GM21447 (cell line): ENCODE results near the gene ESYT1.
"Not testable (repeated sequence)": the region's sequence is repeated elsewhere in the genome, so short reads cannot be mapped to it uniquely, and the experiment has no call there.

Experiments
- ATAC-seq: cut with Tn5 transposase; IDR thresholded peaks from one replicate; pipeline ENCODE4 v1.9.1; 2021; ENCODE audit not compliant: unreplicated experiment

The ESYT1 gene

DNA sequence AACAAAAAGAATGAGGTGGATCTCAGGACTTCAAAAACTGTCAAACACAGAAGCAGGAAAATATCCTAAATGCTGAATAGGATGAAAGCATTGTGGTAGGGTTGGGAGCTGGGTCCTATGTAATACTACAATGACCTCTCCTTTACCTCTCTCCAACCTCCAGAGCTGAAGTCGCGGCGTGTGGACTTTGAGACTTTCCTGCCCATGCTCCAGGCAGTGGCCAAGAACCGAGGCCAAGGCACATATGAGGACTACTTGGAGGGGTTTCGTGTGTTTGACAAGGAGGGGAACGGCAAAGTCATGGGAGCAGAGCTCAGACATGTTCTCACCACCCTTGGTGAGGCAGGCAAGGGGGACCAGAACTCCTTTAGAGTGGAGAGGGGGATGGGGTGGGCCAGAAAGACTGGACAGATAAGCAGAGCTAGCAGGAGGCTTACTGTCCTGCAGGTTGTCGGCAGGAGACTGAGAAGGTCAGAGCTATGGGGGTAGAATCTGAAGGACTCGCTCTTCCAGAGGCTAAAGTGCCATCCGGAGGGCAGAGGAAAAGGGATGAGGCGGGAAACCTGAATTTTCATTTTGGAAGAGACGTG lies 27.3 kb downstream of the ESYT1 start:
- ATAC-seq: no peak

DNA sequence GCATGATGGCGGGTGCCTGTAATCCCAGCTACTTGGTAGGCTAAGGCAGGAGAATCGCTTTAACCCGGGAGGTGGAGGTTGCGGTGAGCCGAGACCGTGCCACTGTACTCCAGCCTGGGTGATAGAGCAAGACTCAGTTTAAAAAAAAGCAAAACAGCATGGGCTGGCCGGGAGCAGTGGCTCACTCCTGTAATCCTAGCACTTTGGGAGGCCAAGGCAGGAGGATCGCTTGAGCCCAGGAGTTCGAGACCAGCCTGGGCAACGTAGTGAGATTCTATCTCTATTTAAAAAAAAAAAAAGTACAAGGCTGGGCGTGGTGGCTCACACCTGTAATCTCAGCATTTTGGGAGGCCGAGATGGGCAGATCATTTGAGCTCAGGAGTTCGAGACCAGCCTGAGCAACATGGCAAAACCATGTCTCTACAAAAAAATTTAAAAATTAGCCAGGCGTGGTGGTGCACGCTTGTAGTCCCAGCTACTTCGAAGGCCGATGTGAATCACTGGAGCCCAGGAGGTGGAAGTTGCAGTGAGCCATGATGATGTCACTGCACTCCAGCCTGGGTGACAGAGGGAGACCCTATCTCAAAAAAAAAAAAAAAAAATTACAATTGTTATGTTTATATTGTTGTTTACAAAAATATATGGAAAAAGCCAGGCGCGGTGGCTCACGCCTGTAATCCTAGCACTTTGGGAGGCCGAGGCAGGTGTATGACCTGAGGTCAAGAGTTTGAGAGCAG lies 28.6 kb downstream of the ESYT1 start:
- ATAC-seq: not testable (repeated sequence)

DNA sequence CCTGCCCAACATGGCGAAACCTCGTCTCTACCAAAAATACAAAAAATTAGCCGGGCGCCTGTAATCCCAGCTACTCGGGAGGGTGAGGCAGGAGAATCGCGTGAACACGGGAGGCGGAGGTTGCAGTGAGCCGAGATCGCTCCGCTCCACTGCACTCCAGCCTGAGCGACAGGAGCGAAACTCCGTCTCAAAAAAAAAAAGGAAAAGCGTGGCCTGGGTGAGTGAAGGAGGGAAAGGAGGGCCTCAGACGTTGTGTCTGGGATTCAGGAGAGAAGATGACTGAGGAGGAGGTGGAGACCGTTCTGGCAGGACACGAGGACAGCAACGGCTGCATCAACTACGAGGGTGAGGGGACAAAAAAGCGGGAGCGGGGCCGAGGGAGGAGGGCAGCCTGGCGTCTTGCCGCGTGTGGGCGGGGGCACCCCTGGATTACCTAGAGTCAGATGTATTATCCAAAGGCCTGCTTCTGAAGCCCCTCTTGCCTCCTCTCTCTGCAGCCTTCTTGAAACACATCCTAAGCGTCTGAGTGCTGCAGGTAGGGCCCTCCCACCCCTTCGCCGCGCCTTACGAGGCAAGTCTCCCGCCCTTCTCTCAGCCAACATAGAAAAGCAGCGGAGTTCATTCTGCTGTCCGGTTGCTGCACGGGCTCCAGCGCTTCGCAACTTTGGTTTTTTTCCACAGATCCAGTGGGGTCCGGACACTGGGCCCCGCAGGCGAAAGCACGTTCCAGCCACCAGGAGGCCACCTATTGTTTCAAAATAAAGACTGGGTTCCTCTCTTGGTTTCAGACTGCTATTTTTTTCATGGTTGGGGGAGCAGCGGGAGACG lies 29.3 kb downstream of the ESYT1 start:
- ATAC-seq: peak; percentile 40

DNA sequence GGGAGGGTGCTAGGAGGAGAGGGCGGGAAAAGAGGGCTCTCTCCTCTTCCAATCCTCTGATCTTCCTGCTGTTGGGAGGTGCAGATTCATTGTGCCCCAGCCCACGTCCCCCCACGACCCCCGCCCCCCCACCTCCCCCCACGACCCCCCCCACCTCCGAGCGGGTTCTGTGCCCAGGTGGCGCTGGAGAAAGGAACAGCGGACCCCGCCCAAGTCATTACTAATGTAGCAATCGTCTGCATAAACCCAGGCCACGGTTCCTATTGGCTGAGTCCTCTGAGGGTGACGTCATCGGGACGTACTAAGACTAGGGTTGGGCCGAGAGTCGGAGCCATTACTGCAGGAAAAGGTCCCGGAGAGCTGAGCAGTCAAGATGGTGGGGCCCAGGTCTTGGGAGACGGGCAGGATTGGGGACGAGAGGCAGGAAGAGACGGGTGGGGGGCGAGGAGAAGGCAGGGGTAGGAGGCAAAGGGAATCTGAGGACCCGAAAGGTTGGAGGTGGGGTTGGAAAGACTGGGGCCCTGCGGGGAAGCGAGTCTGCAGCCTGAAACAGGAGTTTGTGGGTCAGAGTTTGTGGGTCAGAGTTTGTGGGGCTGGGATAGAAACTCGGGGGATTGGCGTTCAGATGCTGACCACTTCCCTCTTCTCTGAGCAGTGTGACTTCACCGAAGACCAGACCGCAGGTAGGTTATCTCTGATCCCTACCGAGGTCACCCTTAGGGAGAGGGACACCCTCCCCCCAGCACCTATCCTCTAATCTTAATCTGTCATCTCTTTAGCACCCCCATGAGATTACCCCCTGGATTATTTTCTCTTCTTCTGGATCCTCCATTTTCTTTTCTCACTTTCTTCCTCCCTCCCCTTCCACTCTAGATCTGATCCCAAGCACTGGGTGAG lies 30.2 kb downstream of the ESYT1 start, which contains the start of gene MYL6:
MYL6 (plus strand) TSS at position 331 of the 897 bp plus-strand sequence; CDS start at position 374, 43 bp downstream.
- ATAC-seq: peak; percentile 81

DNA sequence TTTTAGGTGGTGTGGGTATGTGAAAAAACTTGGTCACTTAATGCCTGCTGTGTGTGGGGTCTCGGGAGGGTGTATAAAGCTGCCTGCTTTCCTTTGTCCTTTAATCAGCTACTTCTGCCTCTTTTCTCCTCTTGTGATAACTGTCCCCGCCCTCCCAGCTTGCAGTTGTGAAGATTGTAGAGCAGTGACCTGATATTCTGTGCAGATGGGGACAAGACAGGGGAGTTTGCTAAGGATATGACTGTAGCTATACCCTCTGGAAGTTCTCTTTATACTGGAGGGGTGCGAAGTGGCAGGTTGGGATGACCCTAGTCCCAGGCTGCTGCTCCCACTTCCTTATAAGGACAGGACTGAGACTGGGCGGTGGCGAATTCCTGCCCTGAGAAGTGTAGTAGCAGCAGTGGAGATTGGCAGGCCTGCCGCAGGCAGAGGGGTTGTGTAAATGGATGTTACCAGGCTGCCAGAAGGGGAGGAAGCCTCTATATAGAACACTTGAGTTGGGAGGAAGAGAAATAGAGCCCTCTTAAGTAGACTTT lies 30.9 kb downstream of the ESYT1 start:
- no peak for ATAC-seq

DNA sequence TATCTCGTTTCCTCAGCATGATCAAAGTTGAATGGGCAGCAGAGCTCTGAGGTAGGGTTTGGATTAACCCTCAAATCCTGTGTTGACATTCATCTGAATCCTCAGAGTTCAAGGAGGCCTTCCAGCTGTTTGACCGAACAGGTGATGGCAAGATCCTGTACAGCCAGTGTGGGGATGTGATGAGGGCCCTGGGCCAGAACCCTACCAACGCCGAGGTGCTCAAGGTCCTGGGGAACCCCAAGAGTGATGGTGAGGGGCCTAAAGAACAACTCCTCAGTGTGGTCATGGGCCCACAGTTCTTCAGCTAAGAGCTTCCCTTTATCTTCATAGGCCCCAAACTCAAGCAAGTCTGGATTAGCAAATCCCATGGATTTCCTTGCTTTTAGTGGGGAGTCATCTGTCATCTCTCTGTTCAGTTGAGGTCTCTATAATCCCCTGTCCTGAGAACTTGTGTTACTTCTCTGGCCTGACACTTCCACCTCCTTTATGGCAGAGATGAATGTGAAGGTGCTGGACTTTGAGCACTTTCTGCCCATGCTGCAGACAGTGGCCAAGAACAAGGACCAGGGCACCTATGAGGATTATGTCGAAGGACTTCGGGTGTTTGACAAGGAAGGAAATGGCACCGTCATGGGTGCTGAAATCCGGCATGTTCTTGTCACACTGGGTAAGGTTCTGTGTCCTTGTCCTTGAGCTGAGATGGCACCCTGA lies 31.6 kb downstream of the ESYT1 start:
- ATAC-seq: no peak

DNA sequence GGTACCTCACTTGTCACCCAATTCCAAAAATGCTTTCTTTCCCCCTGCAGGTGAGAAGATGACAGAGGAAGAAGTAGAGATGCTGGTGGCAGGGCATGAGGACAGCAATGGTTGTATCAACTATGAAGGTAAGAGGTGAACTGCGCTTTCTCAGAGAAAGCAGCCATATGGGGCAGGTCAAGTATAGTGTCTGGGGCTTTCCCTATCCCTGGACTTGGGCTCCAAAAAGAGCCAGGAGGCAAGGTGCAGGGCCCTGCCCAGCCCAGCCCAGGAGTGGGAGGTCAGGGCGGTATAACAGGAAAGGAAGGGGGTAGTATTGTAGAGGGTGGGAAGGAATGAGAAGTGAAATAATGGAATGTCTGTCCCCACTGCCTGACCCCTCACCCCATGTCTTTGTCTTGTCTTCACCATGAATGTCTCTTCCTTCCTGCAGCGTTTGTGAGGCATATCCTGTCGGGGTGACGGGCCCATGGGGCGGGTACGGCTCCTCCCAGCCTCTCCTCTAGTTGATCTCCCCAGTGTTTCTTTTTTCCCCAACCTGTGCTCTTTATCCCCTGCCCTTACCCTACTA lies 32.2 kb downstream of the ESYT1 start:
- no peak for ATAC-seq

DNA sequence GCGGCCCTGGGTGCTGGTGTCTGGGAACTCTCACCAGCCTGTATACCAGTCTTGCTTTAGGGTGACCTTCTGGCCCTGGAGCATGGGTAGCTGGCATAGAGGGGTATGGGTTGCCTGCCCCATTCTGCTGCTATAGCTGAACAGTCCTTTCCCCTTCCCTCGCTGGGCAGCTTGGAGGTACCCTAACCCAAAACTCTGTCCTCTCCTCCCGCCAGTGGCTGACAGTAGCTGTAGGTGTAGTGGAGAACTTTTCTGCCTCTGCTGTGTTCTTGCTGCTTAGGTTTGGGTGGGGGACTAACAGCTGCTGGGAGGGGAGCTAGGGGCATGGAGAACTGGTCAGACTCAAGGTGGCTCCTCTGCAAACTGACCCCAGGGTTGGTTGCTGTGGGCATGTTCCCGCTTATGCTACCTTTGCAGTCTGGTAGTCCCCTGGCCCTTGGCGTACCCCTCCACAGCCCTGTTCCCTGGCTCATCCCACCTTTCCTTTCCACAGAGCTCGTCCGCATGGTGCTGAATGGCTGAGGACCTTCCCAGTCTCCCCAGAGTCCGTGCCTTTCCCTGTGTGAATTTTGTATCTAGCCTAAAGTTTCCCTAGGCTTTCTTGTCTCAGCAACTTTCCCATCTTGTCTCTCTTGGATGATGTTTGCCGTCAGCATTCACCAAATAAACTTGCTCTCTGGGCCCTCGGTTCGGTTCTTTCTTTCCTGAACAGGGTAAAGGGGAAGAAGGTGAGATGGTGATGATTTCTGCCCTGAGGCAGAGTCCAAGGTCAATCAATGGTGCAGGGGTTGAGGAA lies 33.0 kb downstream of the ESYT1 start:
- no peak for ATAC-seq

DNA sequence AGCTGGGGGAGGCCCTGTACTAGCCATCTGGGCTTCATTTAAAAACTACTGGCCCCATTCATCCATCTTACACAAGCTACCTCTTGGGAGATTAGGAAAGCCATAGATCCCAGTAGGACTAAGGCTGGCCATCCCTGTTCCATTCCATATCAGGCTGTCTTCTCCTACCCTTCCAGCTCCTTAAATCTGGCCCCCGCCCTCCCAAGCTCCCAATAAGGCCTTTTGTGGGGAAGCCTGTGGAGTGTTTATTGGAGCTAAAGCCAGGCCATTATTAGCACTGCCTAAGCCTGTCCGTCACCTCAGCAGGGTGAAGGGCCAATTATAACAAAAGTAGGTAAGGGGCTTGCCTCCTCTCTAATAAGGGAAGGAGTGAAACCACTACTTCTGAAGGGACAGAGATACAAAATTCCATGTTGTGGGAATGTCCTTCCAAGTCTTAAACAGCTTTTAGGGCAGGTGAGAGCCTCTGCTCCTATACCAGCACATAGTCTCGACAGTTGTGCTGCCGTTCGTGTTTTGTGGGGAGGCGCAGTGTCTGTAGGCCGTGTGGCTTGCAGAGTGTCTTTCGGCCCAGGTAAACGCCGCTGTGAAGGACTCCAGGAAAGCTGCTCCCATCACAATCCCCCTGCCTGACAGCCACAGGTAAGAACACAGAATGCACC lies 33.8 kb downstream of the ESYT1 start:
- no peak for ATAC-seq

DNA sequence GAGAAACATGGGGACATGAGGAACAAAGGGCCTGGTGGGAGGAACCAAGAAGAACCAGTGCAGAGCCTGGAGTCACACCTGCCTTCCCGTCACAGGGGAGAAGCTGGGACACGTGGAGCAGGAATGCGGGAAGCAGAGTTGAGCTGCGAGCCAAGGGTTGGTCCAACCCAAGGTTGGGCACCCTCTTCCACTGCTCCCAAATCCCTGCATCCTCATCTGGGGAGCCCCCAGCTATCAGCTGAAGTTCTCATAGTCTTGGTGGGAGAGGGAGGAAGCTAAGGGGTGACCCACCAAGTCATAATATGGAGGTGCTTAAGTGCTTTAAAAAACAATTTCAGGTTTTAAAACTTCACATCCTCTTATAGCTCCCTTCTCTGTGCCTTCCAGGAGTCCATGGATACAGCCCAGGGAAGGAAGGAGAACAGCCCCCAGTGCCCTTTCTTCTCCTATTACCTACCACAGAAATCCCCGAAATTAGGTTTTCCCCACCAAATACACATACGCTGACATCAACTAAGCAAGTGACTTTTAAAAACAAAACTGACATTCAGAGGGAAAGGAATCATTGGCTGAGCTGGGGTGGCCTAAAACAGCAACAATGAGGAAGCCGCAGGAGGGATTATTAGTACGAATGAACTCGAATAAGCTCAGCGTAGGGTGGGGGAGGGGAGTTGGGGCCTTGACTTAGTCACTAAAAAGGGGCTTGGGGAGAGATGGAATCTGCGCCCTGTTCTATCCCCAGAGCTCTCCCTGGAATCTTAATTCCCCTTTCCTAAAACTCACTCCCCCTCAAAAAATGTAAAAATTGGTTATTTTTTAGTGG lies 34.6 kb downstream of the ESYT1 start:
- ATAC-seq: no peak

DNA sequence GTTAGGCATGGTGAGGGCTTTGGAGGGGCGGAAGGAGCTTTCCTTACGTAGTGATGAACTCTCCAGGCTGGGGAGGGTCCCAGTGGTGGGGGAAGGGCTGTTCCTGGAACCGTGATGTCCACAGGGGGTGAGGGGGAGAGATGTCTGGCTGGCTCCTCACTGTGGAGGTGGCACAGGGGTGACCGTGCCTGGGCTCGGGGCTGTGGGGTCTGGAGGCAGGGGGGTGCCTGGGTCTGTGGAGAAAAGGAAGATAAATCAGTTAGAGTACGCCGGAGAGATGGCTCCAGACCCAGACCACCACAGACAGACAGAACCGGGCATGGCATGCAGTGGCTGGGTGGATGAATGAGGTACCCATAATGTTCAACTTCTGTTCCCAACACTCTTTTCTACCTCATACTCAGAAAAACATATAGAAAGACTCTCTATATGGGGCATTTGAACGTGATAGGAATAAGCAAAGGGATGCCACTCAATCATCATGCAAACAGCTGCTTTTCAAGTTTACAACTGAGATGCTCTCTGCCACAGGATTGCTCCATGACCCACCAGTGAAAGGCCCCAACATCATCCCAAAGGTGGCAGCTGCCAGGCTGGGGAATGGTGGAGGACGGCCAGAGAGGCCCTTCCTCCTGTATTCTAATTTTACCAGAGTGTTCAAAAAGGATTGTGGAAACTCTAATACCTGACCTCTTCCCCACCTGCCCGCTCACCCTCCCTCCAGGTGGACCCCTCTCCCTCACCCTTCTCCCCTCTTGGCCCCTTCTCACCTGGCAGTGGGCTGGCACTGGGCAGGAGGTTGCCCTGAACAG lies 35.7 kb downstream of the ESYT1 start:
- ATAC-seq: no peak

DNA sequence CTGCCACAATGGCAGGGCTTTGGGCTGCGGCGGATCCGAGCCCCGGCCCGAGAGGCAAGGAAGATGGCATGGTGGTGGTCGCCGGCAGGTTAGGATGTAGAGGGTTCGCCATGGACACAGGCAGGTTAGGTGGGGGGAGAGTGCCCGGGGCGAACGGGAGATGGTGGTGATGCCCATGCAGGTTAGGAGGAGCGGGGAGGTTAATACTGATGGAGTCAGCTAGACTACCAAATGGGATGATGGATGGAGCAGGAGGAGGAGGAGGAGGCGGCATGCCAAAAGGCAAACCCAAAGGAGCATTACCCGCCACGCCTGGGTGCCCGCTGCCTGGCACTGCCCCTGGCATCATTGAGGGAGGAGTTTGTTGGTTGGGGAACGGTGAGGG lies 36.3 kb downstream of the ESYT1 start:
- ATAC-seq: no peak

DNA sequence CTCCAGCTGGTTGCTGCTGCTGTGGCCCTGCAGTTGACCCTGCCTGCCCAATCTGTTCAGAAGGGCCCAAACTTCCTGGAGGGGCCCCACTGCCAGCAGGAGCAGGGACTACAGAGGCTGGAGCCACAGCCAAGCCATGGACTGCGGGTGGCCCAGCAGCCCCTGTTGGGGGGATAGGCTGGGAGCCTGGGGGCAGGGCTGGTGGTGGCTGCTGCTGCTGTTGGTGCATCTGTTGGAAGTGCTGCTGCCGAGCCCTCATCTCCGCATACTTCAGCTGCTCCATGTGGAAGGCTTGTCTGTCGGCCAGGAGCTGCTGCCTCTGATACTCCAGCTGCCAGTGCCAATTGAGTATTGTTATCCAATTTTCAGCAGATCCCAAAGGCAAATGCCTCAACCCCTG lies 37.3 kb downstream of the ESYT1 start:
- no peak for ATAC-seq

DNA sequence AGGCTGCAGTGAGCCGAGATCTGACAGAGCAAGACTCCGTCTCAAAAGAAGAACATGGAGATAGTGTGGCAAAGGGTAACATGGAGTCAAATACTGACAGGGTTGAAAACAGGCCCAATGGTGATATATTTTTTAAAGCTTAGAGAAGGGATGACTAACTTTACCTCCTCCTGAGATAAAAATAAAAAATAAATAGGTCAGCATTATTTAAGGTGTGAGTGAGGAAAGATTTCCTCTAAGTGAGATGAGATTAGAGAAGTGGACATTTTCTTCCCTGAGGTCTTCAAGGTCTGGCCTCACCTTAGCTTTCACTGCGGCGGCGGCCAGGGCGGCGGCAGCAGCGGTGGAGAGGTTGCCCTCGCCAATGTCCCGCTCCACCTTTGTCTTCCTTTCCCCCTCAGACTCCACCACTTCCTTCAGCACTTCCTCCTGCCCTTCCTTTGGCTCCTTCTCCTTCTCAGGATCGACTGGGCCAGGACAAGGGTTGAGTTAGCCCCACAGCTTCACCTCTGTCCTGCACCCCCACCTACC lies 41.2 kb downstream of the ESYT1 start:
- ATAC-seq: no peak

DNA sequence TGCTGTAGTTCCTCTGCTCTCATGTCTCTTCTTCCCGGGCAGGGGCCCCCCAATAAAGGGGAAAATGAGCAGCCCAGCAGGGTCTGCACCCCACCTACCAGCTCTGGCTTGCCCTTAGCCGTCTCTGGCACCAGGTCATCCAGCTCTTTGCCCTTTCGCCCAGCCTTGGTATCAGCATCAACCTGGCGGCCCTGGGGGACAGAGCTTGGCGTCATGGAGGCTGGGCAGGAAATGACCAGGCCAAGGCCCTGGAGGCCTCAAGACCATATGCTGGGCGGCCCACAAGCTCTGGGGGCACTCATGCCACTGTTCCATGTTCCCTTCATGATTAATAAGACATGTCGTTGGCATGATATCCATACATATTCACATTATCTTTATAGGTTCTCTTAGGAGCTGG lies 44.8 kb downstream of the ESYT1 start:
- no peak for ATAC-seq

DNA sequence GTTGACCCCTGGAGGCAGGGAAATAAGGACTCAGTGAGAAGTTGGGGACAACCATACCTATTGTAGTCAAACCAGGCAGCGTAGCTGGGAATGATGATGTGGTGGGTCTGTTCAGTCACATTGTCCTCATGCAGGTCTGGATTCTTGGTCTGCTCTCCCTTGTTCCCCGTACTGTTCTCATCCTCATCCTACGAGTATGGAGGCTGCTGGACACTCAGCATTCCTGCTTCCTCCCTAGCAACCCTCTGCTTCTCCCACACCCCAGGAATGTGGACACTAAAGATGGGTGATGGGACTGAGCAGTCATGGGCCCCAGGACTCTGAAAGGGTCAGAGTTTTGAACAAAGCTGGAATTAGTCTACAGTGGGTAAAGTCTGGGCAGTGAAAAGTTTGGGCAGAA lies 50.3 kb downstream of the ESYT1 start:
- no peak for ATAC-seq
